Stimulated activated CD4-positive, alpha-beta T cell treated with anti-CD3 and anti-CD28 coated beads, Interleukin-2, amount 100 ng/mL, for 24 hours (primary cell): ENCODE results near the gene BASP1.
"Not testable (repeated sequence)": the region's sequence is repeated elsewhere in the genome, so short reads cannot be mapped to it uniquely, and the experiment has no call there.

Experiments
- DNase-seq, 2 donors: peaks; one replicate each; pipeline ENCODE4 v3.0.0-alpha.2; 2020

The BASP1 gene, protein sequence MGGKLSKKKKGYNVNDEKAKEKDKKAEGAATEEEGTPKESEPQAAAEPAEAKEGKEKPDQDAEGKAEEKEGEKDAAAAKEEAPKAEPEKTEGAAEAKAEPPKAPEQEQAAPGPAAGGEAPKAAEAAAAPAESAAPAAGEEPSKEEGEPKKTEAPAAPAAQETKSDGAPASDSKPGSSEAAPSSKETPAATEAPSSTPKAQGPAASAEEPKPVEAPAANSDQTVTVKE

DNA sequence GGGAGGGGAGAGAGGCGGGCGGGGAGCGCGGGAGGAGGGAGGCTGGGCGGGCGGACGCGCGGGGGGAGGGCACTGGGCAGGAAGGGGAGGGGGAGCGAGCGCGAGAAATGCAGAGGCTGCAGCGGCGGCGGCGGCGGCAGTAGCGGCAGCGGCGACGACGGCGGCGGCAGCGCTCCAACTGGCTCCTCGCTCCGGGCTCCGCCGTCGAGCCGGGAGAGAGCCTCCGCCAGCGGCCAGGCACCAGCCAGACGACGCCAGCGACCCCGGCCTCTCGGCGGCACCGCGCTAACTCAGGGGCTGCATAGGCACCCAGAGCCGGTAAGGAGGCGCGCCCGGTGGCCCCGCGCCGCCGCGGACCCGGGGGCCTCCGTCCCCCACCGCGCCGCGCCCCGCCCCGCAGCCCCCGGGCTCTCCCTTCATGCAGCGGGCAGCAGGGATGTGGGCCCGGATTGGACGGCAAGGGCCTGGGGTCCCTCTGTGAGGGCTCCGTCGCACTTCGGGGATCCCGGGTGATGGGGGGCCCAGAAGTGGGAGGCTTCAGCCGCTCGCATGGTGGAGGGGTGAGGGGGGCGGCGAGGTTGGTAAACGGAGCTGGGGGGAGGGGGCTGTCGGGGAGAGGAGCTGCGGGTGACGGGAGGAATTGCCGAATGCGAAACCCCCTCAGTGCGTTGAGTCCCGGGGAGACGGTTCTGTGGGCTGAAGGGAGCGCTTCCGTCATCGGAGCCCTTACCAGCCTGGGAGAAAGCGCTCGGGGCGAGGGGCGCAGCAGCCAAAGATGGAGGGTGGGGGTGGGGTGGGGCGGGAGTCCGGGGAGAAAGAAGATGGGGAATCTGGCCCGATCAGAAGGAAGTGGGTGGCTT, at the start of gene BASP1:
BASP1 (plus strand) TSS at position 139 of the 860 bp plus-strand sequence. CDS start 57,586 bp downstream, outside the sequence.
- DNase-seq = peak; percentile 18 to 42

DNA sequence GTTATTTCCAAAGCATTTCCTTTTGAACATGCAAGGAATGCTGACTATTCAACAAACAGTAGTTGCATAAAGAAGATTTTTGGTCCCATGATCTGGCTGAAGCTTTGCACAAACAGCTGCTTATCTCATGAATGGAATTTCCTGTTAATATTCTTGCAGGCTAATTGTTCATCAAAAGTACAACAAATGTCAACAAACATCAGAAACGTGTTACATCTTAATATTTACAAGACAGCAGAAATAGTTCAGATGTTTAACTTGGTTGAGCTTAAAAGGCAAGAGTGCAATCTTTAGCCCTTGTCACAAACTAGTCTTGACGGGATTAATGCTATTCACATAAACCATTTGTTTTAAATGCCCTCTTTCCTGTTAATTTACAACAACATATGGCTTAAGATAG, 47.9 kb upstream of the BASP1 start:
- DNase-seq = no peak

DNA sequence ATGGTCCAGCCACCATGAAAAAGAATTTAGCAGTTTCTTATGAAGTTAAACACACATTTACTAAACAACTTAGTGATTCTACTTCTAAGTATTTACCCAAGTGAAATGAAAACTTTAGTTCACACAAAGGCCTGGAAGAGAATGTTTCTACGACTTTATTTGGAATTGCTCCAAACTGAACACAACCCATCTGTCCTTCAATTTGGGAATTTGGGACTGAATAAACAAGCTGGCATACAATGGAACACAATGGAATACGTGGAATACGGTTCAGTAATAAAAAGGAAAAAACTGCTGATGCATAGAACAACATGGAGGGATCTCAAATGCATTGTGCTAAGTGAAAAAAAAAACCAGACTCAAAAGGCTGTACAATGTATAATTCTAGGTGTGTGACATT, 44.6 kb upstream of the BASP1 start:
- DNase-seq = no peak

DNA sequence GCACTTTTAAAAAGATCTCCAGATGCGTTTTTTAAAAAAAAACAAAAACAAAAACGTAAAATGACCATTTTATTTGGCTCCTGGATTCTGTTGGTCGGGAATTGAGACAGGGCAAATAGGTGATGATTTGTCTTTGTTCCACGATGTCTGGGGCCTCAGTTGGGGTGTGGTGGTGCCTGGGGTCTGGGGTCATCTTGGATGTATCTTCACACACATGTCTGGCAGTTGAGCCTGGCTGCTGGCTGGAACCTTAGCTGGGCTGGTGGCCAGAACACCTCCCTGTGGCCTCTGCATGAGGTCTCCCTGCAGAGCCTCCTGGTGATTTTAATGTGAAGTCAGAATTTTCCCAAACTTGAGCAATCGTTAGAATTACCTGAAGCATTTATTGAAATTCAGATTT, 42.5 kb upstream of the BASP1 start:
- DNase-seq = no peak

DNA sequence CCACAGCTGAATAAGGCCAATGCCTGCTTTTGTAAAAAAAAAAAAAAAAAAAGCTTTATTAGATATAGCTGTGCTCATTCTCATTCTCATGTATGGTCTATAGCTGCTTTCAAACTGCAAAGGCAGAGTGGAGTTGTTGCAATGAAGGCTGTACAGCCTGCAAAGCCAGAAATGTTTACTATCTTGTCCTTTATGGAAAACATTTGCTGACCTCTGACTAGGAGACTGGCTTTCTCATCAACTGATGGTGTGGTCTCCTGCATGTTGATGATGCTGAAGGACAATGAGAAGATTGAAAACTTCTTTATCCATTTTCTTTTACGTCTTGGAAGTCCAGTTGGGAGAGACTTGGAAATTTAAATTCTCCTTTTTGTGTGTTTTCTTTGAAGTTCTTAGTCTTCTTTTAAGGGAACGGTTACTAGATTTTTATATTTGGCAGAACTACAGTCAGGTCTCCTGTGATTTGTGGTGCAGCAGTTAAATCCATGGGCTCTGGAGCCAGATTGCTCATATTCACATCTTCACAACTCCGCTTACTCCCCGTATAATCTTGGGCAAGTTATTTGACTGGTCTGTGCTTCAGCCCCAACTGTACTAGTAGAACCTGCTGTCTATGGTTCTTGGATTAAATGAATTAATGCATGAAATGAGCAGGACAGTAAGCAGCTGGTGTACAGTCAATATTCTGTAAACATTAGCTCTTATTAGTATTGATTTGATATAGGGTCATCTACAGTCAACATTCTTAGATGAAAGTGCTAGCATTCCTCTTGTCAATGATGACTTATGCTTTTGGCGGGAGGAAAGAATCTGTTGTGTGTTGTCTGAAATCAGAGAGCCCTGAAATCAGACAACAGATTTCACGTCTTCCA, 39.7 kb upstream of the BASP1 start:
- DNase-seq = no peak

DNA sequence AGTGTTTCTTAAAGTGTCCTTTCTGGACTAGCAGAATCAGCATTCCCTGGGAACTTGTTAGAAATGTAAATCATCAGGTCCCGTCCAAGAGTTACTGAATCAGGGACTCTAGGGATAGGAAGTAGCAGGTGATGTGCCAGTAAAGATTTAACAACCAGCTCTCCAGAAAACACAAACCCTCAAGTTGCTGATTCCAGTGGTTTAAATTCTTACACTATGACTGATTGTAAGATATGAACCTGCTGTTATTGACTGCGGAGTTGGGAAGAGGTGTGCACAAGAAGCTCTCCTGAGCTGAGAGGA, 39.1 kb upstream of the BASP1 start:
- DNase-seq = no peak

DNA sequence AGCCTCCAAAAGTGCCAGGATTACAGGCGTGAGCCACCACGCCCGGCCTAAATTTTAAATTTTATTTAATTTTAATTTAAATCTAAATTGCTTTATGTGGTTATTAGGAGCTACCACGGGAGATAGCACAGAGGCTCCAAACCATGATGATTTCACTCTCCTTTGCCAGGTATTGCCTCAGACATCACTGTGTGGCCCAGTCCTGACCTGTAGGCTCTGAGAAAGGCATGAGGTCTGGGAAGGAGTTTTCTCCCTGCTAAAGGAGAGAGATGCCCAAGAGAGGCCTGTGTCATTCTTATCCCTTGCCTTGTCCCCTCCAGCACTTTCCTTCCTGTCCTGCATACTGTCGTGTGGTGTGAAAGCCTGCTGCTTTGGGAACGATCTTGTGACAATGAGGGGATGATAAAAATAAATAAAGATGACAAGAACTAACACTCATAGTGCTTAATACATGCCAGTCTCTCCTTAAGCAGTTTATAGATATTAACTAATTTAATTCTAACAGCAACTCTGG, 37.0 kb upstream of the BASP1 start:
- no peak for DNase-seq

DNA sequence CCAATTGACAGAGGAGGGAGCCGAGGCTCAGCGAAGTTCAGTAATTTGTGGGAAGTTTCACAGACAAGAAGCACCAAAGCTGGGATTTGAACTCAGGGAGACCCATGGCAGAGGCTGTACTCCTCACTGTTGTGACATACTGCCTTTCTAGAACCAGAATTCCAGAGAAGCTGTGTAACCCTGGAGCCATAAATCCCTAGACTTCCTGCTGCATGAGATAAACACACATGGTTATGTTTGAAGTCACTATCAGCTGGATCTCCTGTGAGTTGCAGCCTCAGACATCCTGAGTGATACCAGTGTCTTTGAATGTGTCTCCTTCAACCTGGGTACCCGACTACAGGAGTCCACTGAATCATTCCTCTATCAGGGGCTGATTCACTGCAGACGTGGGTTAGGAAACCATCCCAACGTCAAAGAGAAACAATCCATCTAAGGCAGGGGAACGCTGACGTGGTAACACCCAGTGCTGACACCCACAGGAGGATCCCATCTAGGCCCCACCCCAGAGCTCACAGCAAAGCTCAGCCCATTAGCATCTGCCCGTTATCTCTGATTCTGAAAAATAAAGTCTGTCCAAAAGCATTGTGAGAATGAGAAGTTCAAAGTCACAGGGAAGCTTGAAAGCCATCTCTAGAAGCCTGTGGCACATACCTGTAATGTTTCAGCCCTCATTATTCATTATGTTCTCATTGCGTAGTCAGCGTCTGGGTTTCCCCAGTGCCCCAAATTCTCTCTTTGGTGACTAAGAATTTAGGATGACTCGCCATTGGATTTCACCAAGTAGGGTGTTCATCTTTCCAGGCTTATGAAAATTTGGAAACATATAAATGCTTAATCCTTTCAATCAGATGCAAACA, 36.3 kb upstream of the BASP1 start:
- peak in 1 of 2 donors; percentile 25 for DNase-seq

DNA sequence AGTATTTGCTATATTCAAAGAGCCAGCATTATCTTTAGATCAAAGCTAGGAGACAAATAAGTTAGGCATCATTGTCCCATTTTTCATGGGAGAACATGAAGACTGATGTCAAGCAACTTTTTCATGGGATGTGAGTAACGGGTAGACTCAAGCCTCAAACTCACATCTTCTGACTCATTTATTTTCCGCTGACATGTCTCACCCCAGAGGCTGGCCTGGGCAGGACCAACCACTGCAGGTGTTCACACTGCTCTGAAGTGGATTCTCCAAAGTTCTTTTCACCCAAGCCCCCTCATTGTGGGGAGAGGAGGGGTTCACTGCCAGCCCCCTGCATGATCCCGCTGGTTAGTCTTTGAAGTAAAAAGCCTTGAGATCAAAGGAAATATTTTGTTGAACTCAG, 34.9 kb upstream of the BASP1 start:
- no peak for DNase-seq

DNA sequence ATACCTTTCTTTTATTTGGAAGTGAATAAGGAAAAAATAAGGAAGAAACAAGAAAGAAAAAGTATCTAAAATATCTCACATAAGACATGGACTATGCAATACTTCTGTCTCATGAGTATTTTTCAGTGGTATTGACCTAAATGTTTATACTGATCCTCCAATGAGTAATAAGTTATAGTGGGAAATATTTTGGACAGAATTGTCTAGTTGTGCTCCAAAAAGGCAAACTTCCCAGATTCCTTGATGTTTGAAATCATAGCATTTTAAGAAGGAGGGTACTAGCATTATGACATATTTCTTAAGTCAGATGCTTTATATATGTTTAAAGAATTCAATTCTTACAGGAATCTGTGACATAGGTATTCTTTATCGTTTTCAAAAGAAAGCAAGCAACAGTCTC, 34.5 kb upstream of the BASP1 start:
- no peak for DNase-seq

DNA sequence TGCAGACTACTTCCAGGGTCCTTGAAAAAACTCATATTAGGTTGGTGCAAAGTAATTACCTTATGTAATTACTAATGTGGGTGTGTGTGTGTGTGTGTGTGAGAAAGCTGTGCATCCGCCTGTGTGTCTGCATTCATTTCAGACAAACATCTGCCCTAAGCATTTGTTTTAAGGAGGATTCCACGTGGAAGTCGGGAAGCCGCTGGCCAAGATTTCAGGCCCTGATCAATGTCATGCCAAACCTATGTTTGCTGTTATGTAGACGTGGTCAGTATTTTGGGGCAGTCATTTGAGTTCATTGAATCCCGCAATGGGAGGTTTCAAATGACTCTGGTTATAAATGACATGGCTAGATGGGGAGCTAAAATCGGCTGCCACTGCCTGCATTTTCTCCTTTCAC, 33.6 kb upstream of the BASP1 start:
- no peak for DNase-seq

DNA sequence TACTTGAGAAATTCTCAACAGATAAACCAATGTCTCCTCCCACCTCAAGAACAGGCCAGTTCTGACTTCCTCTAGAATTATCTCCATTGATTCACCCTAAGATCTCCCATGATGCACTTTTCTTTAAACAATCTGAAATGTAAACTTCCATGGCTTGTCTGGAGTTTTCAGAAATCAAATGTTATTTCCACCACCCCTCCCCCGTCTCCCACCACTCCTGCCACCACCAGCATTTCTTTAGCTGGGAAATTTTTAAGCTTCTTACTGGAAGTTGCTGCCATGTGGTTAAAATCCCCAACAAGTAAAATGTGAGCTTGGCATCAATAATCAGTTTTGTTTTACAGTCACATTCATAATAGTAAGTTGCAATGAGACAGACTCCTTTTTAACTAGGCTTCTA, 32.8 kb upstream of the BASP1 start:
- DNase-seq = no peak

DNA sequence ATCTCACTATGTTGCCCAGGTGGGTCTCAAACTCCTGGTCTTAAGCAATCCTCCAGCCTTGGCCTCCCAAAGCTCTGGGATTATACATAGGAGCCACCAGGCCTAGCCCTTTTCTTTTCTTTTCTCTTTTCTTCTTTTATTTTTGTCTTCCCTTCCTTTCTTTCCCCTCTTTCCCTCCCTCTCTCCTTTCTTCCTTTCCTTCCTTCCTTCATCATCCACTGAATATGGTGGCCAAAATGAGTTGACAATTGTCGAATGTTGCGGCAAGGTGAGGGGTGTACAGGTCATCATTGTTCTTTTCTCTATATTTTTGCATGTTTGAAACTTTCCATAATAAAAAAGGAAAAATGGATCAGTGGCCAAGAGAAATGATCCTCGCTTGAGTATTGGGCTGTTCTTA, 32.1 kb upstream of the BASP1 start:
- no peak for DNase-seq

DNA sequence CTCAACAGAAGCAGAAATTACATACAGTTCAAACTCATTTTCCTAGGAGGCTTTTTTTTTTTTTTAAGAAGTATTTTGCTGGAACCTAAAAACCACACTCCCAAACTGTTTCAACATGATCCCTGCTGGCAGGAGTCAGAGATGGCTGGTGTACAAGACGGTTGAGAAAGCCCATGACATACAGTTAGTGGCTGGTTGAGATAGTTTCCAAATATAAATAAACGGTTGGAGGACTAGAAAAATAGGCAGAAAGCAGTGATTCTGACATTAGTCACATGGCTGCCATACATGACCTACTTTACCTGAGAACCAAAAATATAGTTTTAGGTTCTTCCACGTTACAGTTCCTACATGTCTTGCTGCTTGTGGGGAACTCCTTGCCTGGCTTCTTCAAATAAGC, 31.7 kb upstream of the BASP1 start:
- DNase-seq = no peak

DNA sequence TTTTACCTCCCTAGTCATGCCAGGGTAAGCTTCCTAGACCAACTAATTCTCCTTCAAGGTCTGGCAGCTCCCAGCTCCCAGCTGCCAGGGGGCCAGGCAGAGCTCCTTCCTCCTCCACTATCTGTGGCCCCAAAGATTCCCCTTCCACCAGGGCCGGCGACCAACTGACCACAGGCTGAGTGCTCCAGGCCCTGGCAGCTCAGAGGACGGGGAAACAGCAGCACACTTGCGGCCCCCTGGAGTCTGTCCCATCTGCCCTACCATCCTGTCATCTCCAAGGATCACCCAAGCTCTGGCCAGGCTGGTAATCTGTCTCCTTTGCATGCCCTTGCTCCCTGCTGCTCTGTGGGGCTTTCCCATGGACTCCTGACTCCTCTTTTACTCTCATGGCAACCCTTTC, 31.2 kb upstream of the BASP1 start:
- DNase-seq = no peak

DNA sequence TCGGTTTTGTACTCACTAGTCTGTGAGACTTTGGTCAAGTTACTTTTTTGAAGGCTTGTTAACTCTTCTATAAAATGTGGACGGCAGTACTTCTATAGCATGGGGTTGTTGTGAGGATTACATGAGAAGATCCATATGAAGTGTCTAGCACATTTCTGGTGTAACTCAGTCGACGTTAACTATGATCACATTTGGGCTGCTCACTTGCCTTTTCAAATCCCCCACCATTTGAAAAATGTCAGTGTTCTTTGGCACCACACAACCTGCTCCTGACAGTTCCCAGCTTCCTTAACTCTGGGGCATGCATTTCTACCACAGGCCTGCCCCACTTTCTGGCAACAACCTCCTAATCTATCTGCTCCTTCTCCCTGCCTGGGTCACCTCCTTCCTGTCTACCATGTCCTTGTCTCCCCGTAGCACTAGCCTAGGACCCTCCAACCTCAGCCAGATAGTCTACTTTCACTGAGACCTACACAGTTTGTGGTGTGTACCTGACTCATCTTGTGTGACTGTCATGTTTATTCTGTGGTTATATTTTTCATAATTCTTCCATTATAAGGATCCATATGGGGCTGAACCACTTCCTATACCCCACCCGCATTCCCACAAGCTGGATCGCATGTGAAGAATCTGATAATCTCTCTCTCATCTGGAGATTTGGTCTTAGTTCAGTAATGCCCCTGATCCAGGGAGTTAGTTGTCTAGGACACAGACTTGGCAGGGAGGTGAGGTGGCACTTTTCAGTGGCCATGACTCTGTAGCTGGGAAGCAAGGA, 30.2 kb upstream of the BASP1 start:
- no peak for DNase-seq

DNA sequence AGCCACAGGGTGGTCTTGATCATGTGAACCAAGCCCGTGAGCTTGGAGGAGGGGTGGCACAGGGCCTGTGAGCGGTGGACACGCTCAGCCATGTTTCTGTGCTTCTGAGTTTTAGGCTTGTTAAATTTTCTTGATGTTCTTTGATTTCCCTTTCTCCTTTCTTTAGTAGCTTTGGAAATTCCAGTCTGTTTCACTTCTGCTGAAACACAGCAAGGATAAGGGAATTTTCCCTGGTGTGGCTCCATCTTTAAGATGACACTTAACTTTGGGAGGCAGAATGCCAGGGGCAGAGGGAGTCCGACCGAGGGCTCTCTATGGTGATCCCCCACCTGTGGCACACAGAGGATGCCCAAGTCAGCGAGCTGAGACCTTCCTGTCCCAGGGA, 29.7 kb upstream of the BASP1 start:
- DNase-seq = no peak

DNA sequence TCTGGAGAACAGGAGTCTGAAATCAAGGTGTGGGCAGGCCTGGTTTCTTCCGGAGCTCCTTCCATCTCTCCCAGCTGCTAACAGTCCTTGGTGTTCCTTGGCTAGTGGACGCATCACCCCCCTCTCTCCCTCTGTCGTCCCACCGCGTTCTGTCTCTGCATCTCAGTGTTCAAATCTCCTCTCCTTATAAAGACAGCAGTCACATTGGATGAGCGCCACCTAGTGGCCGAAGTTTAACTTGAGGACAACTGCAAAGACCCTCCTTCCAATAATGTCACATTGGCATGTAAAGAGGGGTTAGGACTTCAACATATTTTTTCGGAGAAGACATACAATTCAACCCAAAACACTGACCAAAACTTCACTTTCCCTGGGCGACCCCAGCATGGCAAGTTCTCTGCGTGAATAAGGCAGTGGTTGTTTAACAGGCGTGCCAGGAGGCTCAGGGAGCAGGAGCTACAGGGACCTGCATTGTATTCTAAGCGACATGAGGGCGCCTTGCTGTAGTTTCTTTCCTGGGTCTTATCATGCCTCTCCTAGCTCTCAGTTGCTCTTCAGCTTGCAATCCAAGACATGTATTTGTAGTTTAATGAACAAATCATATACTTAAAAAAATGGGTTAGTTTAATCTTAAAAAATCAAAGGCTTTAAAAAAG, 27.9 kb upstream of the BASP1 start:
- DNase-seq = peak; percentile 72 to 80

DNA sequence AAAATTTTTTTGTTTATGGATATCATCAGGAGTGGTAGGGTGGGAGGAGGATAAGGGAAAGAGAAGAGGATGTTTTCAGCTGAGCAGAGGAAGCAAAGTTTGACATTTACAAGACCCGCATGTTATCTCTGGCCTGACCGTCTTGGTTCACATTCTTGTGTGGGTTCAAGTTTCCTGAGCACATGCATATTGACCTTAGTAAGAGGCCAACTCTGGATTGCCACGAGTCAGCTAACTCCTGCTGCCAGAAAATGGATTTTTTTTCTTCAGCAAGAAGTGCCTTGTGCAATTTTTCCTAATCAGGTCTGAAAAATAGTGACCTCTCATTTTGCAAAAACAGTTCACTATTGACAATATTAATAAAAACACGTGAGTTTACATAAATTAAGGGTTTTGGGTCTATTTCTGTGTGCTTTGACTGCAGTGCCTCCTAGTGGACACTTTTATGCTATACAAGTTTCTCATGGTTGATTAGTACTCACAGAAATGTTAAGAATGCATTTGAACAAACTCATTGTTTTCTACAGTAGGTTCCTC, 27.1 kb upstream of the BASP1 start:
- DNase-seq = no peak

DNA sequence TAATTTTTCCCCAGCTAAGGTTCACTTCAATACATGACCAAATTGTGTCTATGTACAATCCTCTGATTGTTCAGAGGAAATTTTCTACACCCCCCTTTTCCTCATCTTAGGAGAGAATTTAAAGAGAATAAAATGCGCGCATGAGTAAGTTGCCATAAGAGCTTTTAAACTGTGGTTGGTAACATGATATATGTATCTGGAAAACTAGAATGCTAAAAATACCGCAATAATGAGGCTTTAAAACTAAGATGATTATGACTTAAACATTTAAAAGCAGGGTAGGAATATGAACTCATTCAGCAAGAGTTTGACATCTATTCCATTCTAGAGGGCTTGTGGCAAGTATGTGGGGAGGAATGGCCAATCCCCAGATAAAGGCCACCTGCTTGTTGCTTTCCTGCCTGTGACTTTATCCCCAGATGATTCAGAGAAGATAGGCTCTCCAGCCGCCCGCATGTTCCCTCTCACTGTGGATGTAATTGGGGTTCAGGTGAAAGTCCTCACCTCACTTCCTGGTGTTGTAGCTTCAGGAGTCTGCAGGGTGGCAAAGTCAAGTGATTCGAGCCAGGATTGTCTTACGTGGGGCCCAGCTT, 26.5 kb upstream of the BASP1 start:
- DNase-seq = no peak

DNA sequence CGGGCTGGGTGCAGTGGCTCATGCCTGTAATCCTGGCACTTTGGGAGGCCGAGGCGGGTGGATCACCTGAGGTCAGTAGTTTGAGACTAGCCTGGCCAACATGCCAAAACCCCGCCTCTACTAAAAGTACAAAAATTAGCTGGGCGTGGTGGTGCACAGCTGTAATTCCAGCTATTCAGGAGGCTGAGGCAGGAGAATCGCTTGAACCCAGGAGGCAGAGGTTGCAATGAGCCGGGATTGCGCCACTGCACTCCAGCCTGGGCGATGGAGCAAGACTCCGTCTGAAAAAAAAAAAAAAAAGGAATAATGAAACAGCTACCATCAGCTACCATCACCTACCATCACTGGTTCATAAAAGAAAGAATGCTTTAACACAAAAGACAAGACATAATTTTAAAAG, 25.9 kb upstream of the BASP1 start:
- DNase-seq = not testable (repeated sequence)
